ENCODE results near the gene WWOX. TPM values are rescaled to one million over a fixed set of nuclear protein-coding genes. Genes with fewer than 3 reads are reported as not detected.
"Not testable (repeated sequence)": the region's sequence is repeated elsewhere in the genome, so short reads cannot be mapped to it uniquely, and the experiment has no call there.

Gene WWOX
- total RNA-seq, 1 experiment from 2014 or later: 15.6 TPM

DNA sequence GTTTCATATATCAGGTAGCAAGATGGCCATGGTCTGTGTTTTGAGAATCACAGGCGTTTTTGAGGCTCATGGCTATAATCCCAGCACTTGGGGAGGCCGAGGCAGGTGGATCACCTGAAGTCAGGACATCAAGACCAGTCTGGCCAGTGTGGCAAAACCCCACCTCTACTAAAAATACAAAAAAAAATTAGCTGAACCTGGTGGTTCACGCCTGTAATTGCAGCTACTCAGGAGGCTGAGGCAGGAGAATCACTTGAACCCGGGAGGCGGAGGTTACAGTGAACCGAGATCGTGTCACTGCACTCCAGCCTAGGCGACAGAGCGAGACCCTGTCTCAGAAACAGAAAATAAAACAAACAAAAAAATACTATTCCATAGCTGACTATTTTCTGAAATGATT, 415.4 kb downstream of the WWOX start:
- not testable (repeated sequence) for H3T11ph ChIP-seq (ENCODE audit: low read length); H2BK120ac ChIP-seq (ENCODE audit: low read depth, low read length, poor library complexity, severe bottlenecking); H2AFZ ChIP-seq (ENCODE audit: low read length); H3K18ac ChIP-seq (ENCODE audit: insufficient read length, low read depth, low read length); H3K9me3 Mint-ChIP-seq; H3K79me1 ChIP-seq (ENCODE audit: insufficient read depth, low read depth, low read length, poor library complexity, severe bottlenecking); H3K27me3 Mint-ChIP-seq (ENCODE audit: low read depth); H3K79me2 ChIP-seq (ENCODE audit: insufficient read depth, low read length); H3K36me3 Mint-ChIP-seq (ENCODE audit: insufficient read depth in 1 of 3, low read depth in 3 of 3); H3K9me3 ChIP-seq (ENCODE audit: control insufficient read depth, low read depth, low read length); H3K9ac ChIP-seq (ENCODE audit: extremely low read depth, insufficient read length, low read length); H3K23me2 ChIP-seq (ENCODE audit: insufficient read length, low read depth, low read length, poor library complexity, severe bottlenecking); H4K91ac ChIP-seq (ENCODE audit: insufficient read length, low read depth, low read length); H3K27ac ChIP-seq (ENCODE audit: insufficient read length, low read depth, low read length); H2BK15ac ChIP-seq (ENCODE audit: low read depth, low read length); H4K20me1 ChIP-seq (ENCODE audit: control insufficient read depth, insufficient read depth, insufficient read length); H4K5ac ChIP-seq (ENCODE audit: insufficient read length, low read depth, low read length); H3K14ac ChIP-seq (ENCODE audit: insufficient read depth, low read length); H3K4me2 ChIP-seq (ENCODE audit: insufficient read depth, insufficient read length, low read length); H3K56ac ChIP-seq (ENCODE audit: insufficient read length, low read depth, low read length); H2BK5ac ChIP-seq (ENCODE audit: insufficient read length, low read length); H4K8ac ChIP-seq (replicated peaks; ENCODE audit: insufficient read length, low read depth, low read length); H3K4me1 Mint-ChIP-seq; H3K27ac Mint-ChIP-seq; H2AK5ac ChIP-seq (ENCODE audit: insufficient read length, low read length); H3K27me3 ChIP-seq (ENCODE audit: insufficient read depth, low read length); H3K4ac ChIP-seq (ENCODE audit: low read depth, low read length); H3K4me1 ChIP-seq (ENCODE audit: insufficient read depth, low read length); H2BK12ac ChIP-seq (ENCODE audit: insufficient read length, low read depth, low read length); DNase-seq; H2BK20ac ChIP-seq (ENCODE audit: low read depth, low read length, poor library complexity, severe bottlenecking); H3K4me3 Mint-ChIP-seq; H3K23ac ChIP-seq (ENCODE audit: insufficient read length, low read depth, low read length)
- TF ChIP-seq, protein P1, sequence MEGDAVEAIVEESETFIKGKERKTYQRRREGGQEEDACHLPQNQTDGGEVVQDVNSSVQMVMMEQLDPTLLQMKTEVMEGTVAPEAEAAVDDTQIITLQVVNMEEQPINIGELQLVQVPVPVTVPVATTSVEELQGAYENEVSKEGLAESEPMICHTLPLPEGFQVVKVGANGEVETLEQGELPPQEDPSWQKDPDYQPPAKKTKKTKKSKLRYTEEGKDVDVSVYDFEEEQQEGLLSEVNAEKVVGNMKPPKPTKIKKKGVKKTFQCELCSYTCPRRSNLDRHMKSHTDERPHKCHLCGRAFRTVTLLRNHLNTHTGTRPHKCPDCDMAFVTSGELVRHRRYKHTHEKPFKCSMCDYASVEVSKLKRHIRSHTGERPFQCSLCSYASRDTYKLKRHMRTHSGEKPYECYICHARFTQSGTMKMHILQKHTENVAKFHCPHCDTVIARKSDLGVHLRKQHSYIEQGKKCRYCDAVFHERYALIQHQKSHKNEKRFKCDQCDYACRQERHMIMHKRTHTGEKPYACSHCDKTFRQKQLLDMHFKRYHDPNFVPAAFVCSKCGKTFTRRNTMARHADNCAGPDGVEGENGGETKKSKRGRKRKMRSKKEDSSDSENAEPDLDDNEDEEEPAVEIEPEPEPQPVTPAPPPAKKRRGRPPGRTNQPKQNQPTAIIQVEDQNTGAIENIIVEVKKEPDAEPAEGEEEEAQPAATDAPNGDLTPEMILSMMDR (conservative IDR thresholded peaks at IDR 0.05): peak; percentile 39; the same call in 2 of the 3 replicates
- no CpG with 5 or more reads among the region's 9 CpGs for WGBS (ENCODE audit: extremely low coverage, insufficient read length, low lambda C conversion rate)
